Lower lobe of right lung (tissue), 2 donors: Measurements from ENCODE around the gene RELT. TPM values are rescaled to one million over a fixed set of nuclear protein-coding genes. Genes with fewer than 3 reads are reported as not detected.
A peak's percentile ranks its signal among the peaks of the same experiment; 100 is the strongest.

Source experiments
- ATAC-seq, 2 donors: fragments of 200-7000 bp; cut with Tn5 transposase; one replicate each; pipeline ENCODE4 v1.9.1; 2020 to 2022; ENCODE audit warnings: mild to moderate bottlenecking in 2 of 2, moderate library complexity in 2 of 2
- DNase-seq: peaks from one replicate; pipeline ENCODE4 v3.0.0-alpha.2; 2020
- H3K27ac ChIP-seq: fragments of 200-600 bp; one replicate; pipeline ENCODE4 v1.8.0; 2022
- H3K27me3 ChIP-seq: fragments of 200-600 bp; one replicate; pipeline ENCODE4 v1.8.0; 2022; ENCODE audit warnings: low read depth
- H3K36me3 ChIP-seq: fragments of 200-600 bp; one replicate; pipeline ENCODE4 v1.8.0; 2022; ENCODE audit warnings: mild to moderate bottlenecking
- H3K4me1 ChIP-seq: fragments of 200-600 bp; one replicate; pipeline ENCODE4 v1.8.0; 2022
- H3K4me3 ChIP-seq: fragments of 200-600 bp; one replicate; pipeline ENCODE4 v1.8.0; 2022; ENCODE audit warnings: mild to moderate bottlenecking
- H3K9me3 ChIP-seq: fragments of 200-600 bp; one replicate; pipeline ENCODE4 v1.8.0; 2022
- CTCF ChIP-seq: fragments of 200-600 bp; IDR thresholded peaks from one replicate; pipeline ENCODE4 v1.8.0; 2022; ENCODE audit warnings: antibody characterized with exemption, mild to moderate bottlenecking
- intact Hi-C: fragments of 100-400 bp; cut with DNase I; formaldehyde crosslinking; loops from one replicate; pipeline ENCODE4 v1.11.0; 2022
- total RNA-seq: library from RNA; stranded (reverse); fragmentation: NEBNext Ultra II Directional; extraction: Animal tissue kit (Norgen Biotek cat#: 25700); gene quantifications from one replicate; pipeline ENCODE4 v1.2.1, GENCODE V29; 2021
- donor health status: DM: no; HTN: yes; CAD: no; lungs with severe emphysema.

The RELT gene
- total RNA-seq, 1 donor from 2014 or later: 15.4 TPM

- intact Hi-C loops: no loop called here
- no peak for TF ChIP-seq CTCF
- no peak overlapping the region for H3K27ac ChIP-seq
- H3K9me3 ChIP-seq: no peaks in the 10 kb centered on the region
- ATAC-seq (no peak), DNase-seq (no peak)
- no peaks in the 10 kb centered on the region for H3K27me3 ChIP-seq
- no peak overlapping the region for H3K4me3 ChIP-seq
- peaks cover 14% of the 10 kb centered on the region for H3K4me1 ChIP-seq
- H3K36me3 ChIP-seq: peaks cover 95% of the 10 kb centered on the region
Measured at GRCh38 chr11:73363147-73363546, 13.1 kb upstream of the RELT start.

- DNase-seq: no peak
- Histone ChIP-seq H3K4me1 (peaks cover 14% of the 10 kb centered on the region), H3K27ac (no peak overlapping the region)
Measured at GRCh38 chr11:73365352-73366264, 10.6 kb upstream of the RELT start.

GRCh38 chr11:73366265-73366610, 10.0 kb upstream of the RELT start:
- DNase-seq (no peak), ATAC-seq (no peak)
- Histone ChIP-seq H3K27ac (peak overlapping the region; percentile 37), H3K36me3 (peaks cover 70% of the 10 kb centered on the region), H3K4me3 (no peak overlapping the region), H3K27me3 (no peaks in the 10 kb centered on the region), H3K4me1 (peaks cover 14% of the 10 kb centered on the region), H3K9me3 (no peaks in the 10 kb centered on the region)
- intact Hi-C loops: no loop called here
- TF ChIP-seq CTCF: no peak

More at GRCh38 chr11:73365352-73366264, 10.6 kb upstream of the RELT start:
- H3K9me3 ChIP-seq: no peaks in the 10 kb centered on the region
- H3K36me3 ChIP-seq: peaks cover 77% of the 10 kb centered on the region
- no peak overlapping the region for H3K4me3 ChIP-seq
- TF ChIP-seq CTCF: no peak
- H3K27me3 ChIP-seq: no peaks in the 10 kb centered on the region
- intact Hi-C loops: no loop called here
- ATAC-seq: peak in 1 of 2 donors; percentile 14

- H3K36me3 ChIP-seq: peaks cover 63% of the 10 kb centered on the region
- ATAC-seq (no peak), DNase-seq (no peak)
- no peak overlapping the region for H3K4me3 ChIP-seq
- H3K27ac ChIP-seq: no peak overlapping the region
- H3K4me1 ChIP-seq: peaks cover 14% of the 10 kb centered on the region
- no peaks in the 10 kb centered on the region for H3K27me3 ChIP-seq
- intact Hi-C loops: no loop called here
- H3K9me3 ChIP-seq: no peaks in the 10 kb centered on the region
- TF ChIP-seq CTCF: no peak
Measured at GRCh38 chr11:73366953-73367352, 9.2 kb upstream of the RELT start.

- Histone ChIP-seq H3K4me1 (peaks cover 14% of the 10 kb centered on the region), H3K27ac (no peak overlapping the region), H3K4me3 (no peak overlapping the region), H3K36me3 (peaks cover 57% of the 10 kb centered on the region), H3K9me3 (no peaks in the 10 kb centered on the region), H3K27me3 (no peaks in the 10 kb centered on the region)
- no peak for TF ChIP-seq CTCF
- no peak for ATAC-seq
- no peak for DNase-seq
- intact Hi-C loops: no loop called here
Measured at GRCh38 chr11:73367482-73368024, 8.6 kb upstream of the RELT start.
